Duodenal mucosa (tissue), 2 donors: ENCODE measurements around the gene SAT2.
"Not testable (repeated sequence)": the region's sequence is repeated elsewhere in the genome, so short reads cannot be mapped to it uniquely, and the experiment has no call there.

Source experiments
- H3K27ac ChIP-seq: one replicate; pipeline ENCODE4 v1.7.0; 2013; ENCODE audit warnings: low read depth, low read length
- H3K27me3 ChIP-seq, 2 donors: one replicate each; pipeline ENCODE4 v1.7.0; 2013; ENCODE audit warnings: low read length in 2 of 2, control low read depth in 1 of 2; ENCODE audit not compliant: insufficient read depth in 2 of 2, control insufficient read depth in 1 of 2
- H3K36me3 ChIP-seq, 2 donors: one replicate each; pipeline ENCODE4 v1.7.0; 2013; ENCODE audit warnings: low read length in 2 of 2, control low read depth in 1 of 2; ENCODE audit not compliant: insufficient read depth in 2 of 2, control insufficient read depth in 1 of 2
- H3K4me1 ChIP-seq, 2 donors: one replicate each; pipeline ENCODE4 v1.7.0; 2013; ENCODE audit warnings: low read length in 2 of 2, control low read depth in 1 of 2; ENCODE audit not compliant: insufficient read depth in 2 of 2, control insufficient read depth in 1 of 2
- H3K4me3 ChIP-seq, 2 donors: one replicate each; pipeline ENCODE4 v1.7.0; 2013; ENCODE audit warnings: low read length in 2 of 2, low read depth in 1 of 2
- H3K9ac ChIP-seq, 2 donors: one replicate each; pipeline ENCODE4 v1.7.0; 2013; ENCODE audit warnings: low read length in 2 of 2, low read depth in 1 of 2
- H3K9me3 ChIP-seq, 2 donors: one replicate each; pipeline ENCODE4 v1.7.0; 2013; ENCODE audit warnings: low read length in 2 of 2, control low read depth in 1 of 2; ENCODE audit not compliant: control insufficient read depth in 1 of 2

Gene SAT2

GRCh38 chr17:7652388-7653356 is 25.1 kb upstream of the SAT2 start:
- Histone ChIP-seq H3K4me3 (no peak overlapping the region), H3K4me1 (peaks cover 9% of the 10 kb centered on the region in 2 donors), H3K9ac (no peak overlapping the region), H3K36me3 (no peaks in the 10 kb centered on the region), H3K9me3 (no peaks in the 10 kb centered on the region), H3K27me3 (peaks cover 35 to 41% of the 10 kb centered on the region in 2 donors), H3K27ac (no peak overlapping the region)

- Histone ChIP-seq H3K27ac (no peak overlapping the region), H3K27me3 (peaks cover 35 to 41% of the 10 kb centered on the region in 2 donors), H3K4me1 (peaks cover 9% of the 10 kb centered on the region in 2 donors), H3K9ac (no peak overlapping the region), H3K9me3 (no peaks in the 10 kb centered on the region), H3K4me3 (peak overlapping the region in 1 of 2 donors; percentile 60), H3K36me3 (no peaks in the 10 kb centered on the region)
These were observed 24.2 kb upstream of the SAT2 start for GRCh38 chr17:7651665-7652387.

- peaks cover 35 to 41% of the 10 kb centered on the region in 2 donors for H3K27me3 ChIP-seq
- no peaks in the 10 kb centered on the region for H3K9me3 ChIP-seq
- no peak overlapping the region for H3K27ac ChIP-seq
- H3K4me3 ChIP-seq = peak overlapping the region; percentile 60
- no peak overlapping the region for H3K9ac ChIP-seq
- H3K36me3 ChIP-seq = no peaks in the 10 kb centered on the region
- peaks cover 9% of the 10 kb centered on the region in 2 donors for H3K4me1 ChIP-seq
These were observed 23.6 kb upstream of the SAT2 start for GRCh38 chr17:7651097-7651664.

DNA sequence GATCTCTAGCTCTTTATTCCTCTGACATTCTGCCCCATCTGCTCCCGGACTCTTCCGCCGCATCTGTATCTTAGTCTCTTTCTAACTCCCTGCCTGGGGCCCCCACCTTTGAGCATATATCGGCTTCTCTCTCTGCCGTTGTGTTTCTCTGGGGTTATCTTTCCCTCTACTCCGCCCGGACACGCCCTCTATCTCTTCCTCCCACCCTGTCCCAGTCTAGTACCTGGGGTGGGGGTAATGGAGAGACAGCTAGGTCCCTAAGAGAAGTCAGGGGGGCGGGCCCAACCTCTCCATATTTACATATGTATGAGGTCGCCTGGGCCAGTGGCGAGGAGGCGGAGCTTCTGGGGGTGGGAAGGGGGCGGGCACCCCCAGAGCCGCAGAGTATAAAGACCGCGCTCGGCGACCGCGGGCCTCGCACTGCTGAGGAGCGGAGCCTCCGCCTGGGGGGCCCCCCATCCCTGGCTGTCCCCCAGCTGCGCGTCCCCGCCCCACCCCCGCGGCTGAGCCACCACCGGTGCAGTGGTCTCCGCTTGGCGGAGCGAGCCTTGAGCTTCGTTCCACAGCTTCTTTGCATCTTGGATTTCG is 23.0 kb upstream of the SAT2 start, which contains the start of gene ATP1B2:
Gene ATP1B2, plus strand, starts transcription at position 418 of the 588 bp plus-strand sequence. CDS start 593 bp downstream, outside the sequence.
- no peak within 1 kb of the TSS for H3K9ac ChIP-seq
- H3K27me3 ChIP-seq = peaks cover 35 to 41% of the 10 kb centered on the region in 2 donors
- H3K9me3 ChIP-seq = no peaks in the 10 kb centered on the region
- H3K4me3 ChIP-seq = peak within 1 kb of the TSS; percentile 60
- H3K27ac ChIP-seq = no peak within 1 kb of the TSS
- H3K4me1 ChIP-seq = peaks cover 9% of the 10 kb centered on the region in 2 donors
- no peaks in the 10 kb centered on the region for H3K36me3 ChIP-seq

GRCh38 chr17:7647018-7647417 is 19.4 kb upstream of the SAT2 start:
- Histone ChIP-seq H3K27ac (no peak overlapping the region), H3K9ac (no peak overlapping the region), H3K9me3 (no peaks in the 10 kb centered on the region), H3K36me3 (no peaks in the 10 kb centered on the region), H3K4me3 (no peak overlapping the region), H3K27me3 (peaks cover 17 to 19% of the 10 kb centered on the region in 2 donors), H3K4me1 (peaks cover 9% of the 10 kb centered on the region in 2 donors)

DNA sequence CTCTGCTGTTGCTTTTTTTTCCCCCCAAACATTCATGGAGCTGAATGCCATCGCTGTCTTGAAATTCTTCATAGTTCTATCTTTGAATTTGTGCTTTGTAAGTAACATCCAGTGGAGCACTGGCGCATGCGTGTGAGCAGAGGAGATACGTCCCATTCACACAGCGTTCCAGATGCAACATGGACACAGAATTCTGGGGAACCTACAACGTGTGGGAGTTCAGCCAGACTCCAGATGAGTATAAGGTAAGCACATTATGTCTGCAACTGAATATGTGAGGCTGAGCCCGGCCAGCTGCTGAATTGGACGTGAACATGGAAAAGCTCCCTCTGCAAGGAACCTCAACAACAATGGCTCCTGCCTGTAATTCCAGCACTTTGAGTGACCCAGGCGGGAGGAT is 18.8 kb upstream of the SAT2 start:
- Histone ChIP-seq H3K36me3 (no peaks in the 10 kb centered on the region), H3K4me3 (no peak overlapping the region), H3K27ac (no peak overlapping the region), H3K9ac (no peak overlapping the region), H3K27me3 (peaks cover 12 to 13% of the 10 kb centered on the region in 2 donors), H3K4me1 (peaks cover 9% of the 10 kb centered on the region in 2 donors), H3K9me3 (no peaks in the 10 kb centered on the region)

GRCh38 chr17:7644775-7645174 is 17.2 kb upstream of the SAT2 start:
- Histone ChIP-seq H3K27ac (no peak overlapping the region), H3K4me1 (no peaks in the 10 kb centered on the region), H3K36me3 (no peaks in the 10 kb centered on the region), H3K9me3 (no peaks in the 10 kb centered on the region), H3K9ac (no peak overlapping the region), H3K4me3 (no peak overlapping the region), H3K27me3 (peaks cover under 1 to 1% of the 10 kb centered on the region in 2 donors)

DNA sequence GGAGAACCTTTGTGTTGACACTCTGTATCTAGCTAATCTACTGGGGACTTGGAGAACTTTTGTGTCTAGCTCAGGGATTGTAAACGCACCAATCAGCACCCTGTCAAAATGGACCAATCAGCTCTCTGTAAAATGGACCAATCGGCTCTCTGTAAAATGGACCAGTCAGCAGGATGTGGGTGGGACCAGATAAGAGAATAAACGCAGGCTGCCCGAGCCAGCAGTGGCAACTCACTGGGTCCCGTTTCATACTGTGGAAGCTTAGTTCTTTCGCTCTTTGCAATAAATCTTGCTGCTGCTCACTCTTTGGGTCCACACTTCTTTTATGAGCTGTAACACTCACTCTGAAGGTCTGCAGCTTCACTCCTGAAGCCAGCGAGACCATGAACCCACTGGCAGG is 14.0 kb upstream of the SAT2 start:
- not testable (repeated sequence) for H3K27ac ChIP-seq, H3K4me3 ChIP-seq, H3K36me3 ChIP-seq, H3K4me1 ChIP-seq, H3K9me3 ChIP-seq, H3K27me3 ChIP-seq, H3K9ac ChIP-seq

GRCh38 chr17:7640783-7641182 is 13.2 kb upstream of the SAT2 start:
- Histone ChIP-seq H3K27ac (no peak overlapping the region), H3K4me3 (no peak overlapping the region), H3K27me3 (no peaks in the 10 kb centered on the region), H3K36me3 (no peaks in the 10 kb centered on the region), H3K9me3 (no peaks in the 10 kb centered on the region), H3K4me1 (no peaks in the 10 kb centered on the region), H3K9ac (no peak overlapping the region)
